Hepatocyte (in vitro differentiated cells): ENCODE data around the gene CCT5.

ENCODE experiments used
- EZH2 ChIP-seq: fragments of 200-600 bp; sonication (generic); IDR thresholded peaks from 2 replicates; pipeline ENCODE4 v1.6.1; 2016; ENCODE audit warnings: antibody characterized with exemption, mild to moderate bottlenecking, borderline replicate concordance
- EZH2phosphoT487 ChIP-seq: fragments of 200-600 bp; sonication (generic); IDR thresholded peaks from one replicate; pipeline ENCODE4 v1.6.1; 2018; ENCODE audit warnings: antibody characterized with exemption, mild to moderate bottlenecking, low read depth, moderate library complexity; ENCODE audit not compliant: unreplicated experiment, severe bottlenecking
- TF ChIP-seq, protein P1 (sequence below): fragments of 200-600 bp; sonication (generic); IDR thresholded peaks from 2 replicates; pipeline ENCODE4 v1.5.1; 2016; ENCODE audit warnings: antibody characterized with exemption, mild to moderate bottlenecking; ENCODE audit not compliant: poor library complexity

DNA sequence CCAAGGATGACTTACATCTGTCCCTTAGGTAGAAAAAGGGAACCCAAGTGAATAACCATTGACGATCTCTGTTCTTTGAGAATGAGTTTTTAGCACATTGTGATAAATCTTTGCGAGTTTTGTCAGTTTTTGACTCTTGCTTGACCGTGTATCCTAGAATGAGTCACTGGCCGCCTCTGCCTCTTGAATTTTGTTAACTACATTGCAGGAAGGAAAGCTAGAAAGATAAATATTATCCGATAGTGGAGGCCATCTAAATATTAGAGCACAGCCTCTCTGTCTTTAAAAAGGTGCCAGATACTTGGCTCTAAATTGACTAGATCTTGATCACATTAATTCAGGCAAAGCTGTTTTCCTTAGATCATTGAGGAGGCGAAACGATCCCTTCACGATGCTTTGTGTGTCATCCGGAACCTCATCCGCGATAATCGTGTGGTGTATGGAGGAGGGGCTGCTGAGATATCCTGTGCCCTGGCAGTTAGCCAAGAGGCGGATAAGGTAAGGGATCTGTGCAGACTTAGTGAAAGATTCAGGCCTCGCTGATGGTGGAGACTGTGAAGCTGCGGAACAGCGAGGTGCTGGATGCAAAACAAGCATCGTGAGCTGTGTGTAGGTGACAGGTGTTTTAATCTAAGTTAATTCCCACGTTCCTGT, 12.2 kb downstream of the CCT5 start:
- TF ChIP-seq, protein P1, sequence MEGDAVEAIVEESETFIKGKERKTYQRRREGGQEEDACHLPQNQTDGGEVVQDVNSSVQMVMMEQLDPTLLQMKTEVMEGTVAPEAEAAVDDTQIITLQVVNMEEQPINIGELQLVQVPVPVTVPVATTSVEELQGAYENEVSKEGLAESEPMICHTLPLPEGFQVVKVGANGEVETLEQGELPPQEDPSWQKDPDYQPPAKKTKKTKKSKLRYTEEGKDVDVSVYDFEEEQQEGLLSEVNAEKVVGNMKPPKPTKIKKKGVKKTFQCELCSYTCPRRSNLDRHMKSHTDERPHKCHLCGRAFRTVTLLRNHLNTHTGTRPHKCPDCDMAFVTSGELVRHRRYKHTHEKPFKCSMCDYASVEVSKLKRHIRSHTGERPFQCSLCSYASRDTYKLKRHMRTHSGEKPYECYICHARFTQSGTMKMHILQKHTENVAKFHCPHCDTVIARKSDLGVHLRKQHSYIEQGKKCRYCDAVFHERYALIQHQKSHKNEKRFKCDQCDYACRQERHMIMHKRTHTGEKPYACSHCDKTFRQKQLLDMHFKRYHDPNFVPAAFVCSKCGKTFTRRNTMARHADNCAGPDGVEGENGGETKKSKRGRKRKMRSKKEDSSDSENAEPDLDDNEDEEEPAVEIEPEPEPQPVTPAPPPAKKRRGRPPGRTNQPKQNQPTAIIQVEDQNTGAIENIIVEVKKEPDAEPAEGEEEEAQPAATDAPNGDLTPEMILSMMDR: no peak
- TF ChIP-seq EZH2phosphoT487 (no peak), EZH2 (no peak)
